OCI-LY1 (cell line): ENCODE results near the gene SMIM1.

Source experiments
- H2AFZ ChIP-seq: fragments of 200-600 bp; sonication (generic), shearing (Covaris generic); 2 replicates; pipeline ENCODE4 v1.6.0; 2014; ENCODE audit warnings: antibody characterized with exemption, mild to moderate bottlenecking, low read length
- H3F3A ChIP-seq: fragments of 200-600 bp; sonication (generic), shearing (Covaris generic); 2 replicates; pipeline ENCODE4 v1.6.0; 2014; ENCODE audit warnings: mild to moderate bottlenecking, antibody characterized with exemption, low read length, moderate library complexity; ENCODE audit not compliant: insufficient read depth
- H3K27ac ChIP-seq: fragments of 200-600 bp; sonication (generic); 2 replicates; pipeline ENCODE4 v1.5.1; 2014; ENCODE audit warnings: low read length, mixed run types, mild to moderate bottlenecking, low read depth; ENCODE audit not compliant: poor library complexity, severe bottlenecking
- H3K27me3 ChIP-seq: fragments of 200-600 bp; sonication (generic); 2 replicates; pipeline ENCODE4 v1.6.0; 2014; ENCODE audit warnings: antibody characterized with exemption, mild to moderate bottlenecking, low read length, moderate library complexity; ENCODE audit not compliant: insufficient read depth
- H3K36me3 ChIP-seq: fragments of 200-600 bp; sonication (generic); 2 replicates; pipeline ENCODE4 v1.6.1; 2014; ENCODE audit warnings: mild to moderate bottlenecking, antibody characterized with exemption, low read length, moderate library complexity, mixed read lengths; ENCODE audit not compliant: insufficient read depth
- H3K4me1 ChIP-seq: fragments of 200-600 bp; sonication (generic); 2 replicates; pipeline ENCODE4 v1.5.1; 2014; ENCODE audit warnings: mild to moderate bottlenecking, low read length, moderate library complexity; ENCODE audit not compliant: insufficient read depth, severe bottlenecking
- H3K4me2 ChIP-seq: fragments of 200-600 bp; sonication (generic), shearing (Covaris generic); 2 replicates; pipeline ENCODE4 v1.6.1; 2014; ENCODE audit warnings: low read length
- H3K4me3 ChIP-seq: fragments of 200-600 bp; sonication (generic); 2 replicates; pipeline ENCODE4 v1.5.1; 2014; ENCODE audit warnings: low read length, low read depth, mild to moderate bottlenecking, mixed read lengths; ENCODE audit not compliant: poor library complexity, severe bottlenecking
- H3K79me2 ChIP-seq: fragments of 200-600 bp; shearing (Covaris generic); 2 replicates; pipeline ENCODE4 v1.6.1; 2016; ENCODE audit warnings: mixed run types, low read length, mixed read lengths; ENCODE audit not compliant: insufficient read depth
- H3K9ac ChIP-seq: fragments of 200-600 bp; sonication (generic), shearing (Covaris generic); 2 replicates; pipeline ENCODE4 v1.6.1; 2014; ENCODE audit warnings: mild to moderate bottlenecking, low read length, mixed read lengths
- H3K9me2 ChIP-seq: fragments of 200-600 bp; sonication (generic), shearing (Covaris generic); 2 replicates; pipeline ENCODE4 v1.6.1; 2014; ENCODE audit warnings: low read depth, mild to moderate bottlenecking, low read length, mixed read lengths
- H3K9me3 ChIP-seq: fragments of 200-600 bp; shearing (Covaris generic); 2 replicates; pipeline ENCODE4 v1.6.1; 2014; ENCODE audit warnings: low read length, mixed read lengths
- H4K20me1 ChIP-seq: fragments of 200-600 bp; sonication (generic), shearing (Covaris generic); 2 replicates; pipeline ENCODE4 v1.6.0; 2016; ENCODE audit warnings: mild to moderate bottlenecking, low read length; ENCODE audit not compliant: insufficient read depth
- EZH2 ChIP-seq: fragments of 200-600 bp; sonication (generic), shearing (Covaris generic); IDR thresholded peaks from 2 replicates; pipeline ENCODE4 v1.8.0; 2017; ENCODE audit warnings: borderline replicate concordance, mixed run types, mild to moderate bottlenecking, antibody characterized with exemption, low read length, moderate library complexity, mixed read lengths
- TF ChIP-seq, protein P1 (sequence below): fragments of 200-600 bp; sonication (generic), shearing (Covaris generic); IDR thresholded peaks from 2 replicates; pipeline ENCODE4 v1.5.1; 2017; ENCODE audit warnings: mild to moderate bottlenecking, antibody characterized with exemption, low read length, moderate library complexity, mixed read lengths

Gene SMIM1

DNA sequence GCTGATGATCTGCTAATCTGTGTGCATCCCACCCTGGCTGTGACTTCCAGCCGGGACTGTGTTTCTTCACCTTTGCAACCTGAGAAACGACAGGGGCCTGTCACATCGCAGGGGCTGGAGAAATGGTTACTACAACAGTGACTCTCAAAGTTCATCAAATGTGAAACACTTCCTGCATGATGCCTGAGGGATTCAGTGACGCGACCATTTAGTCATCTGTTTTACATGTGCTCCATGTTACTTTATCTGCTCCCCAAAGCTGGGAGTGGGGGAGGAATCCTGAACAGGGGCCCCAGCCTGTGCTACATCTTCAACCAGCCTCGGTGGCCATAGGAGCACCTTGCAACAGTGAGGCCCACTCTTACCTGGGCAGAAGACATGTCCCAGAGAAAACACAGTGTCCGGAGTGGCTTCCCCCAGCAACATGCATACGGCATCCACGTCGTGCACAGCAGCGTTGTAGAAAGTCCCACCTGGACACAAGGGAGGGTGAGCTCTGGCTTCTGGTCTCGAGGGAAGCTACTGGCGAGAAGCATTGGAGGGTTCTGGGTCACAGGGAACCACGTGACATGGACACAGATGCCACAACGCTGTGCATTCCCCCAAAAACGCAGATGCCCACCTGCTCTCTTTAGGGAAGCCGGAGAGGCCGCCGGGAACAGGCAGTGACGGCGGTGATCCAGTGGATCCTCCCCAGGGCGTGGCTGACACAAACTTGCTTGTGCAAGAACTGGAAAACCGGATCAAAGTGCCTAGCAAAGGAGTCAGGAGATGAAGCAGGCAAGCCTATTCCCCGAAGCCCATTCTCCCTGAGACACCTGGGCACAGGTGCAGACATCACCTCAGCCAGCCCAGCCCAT lies 29.9 kb upstream of the SMIM1 start:
- Histone ChIP-seq H3K79me2 (no peaks in the 10 kb centered on the region), H3K9ac (no peak overlapping the region), H3K27me3 (no peaks in the 10 kb centered on the region), H2AFZ (no peak overlapping the region), H3K4me2 (no peak overlapping the region), H3K4me3 (no peak overlapping the region), H3K9me2 (no peaks in the 10 kb centered on the region), H3K27ac (no peak overlapping the region), H3K9me3 (no peaks in the 10 kb centered on the region), H4K20me1 (no peaks in the 10 kb centered on the region), H3F3A (no peaks in the 10 kb centered on the region), H3K4me1 (peaks cover 27% of the 10 kb centered on the region), H3K36me3 (peaks cover 40% of the 10 kb centered on the region; the same call in 1 of the 2 replicates)
- TF ChIP-seq, protein P1, sequence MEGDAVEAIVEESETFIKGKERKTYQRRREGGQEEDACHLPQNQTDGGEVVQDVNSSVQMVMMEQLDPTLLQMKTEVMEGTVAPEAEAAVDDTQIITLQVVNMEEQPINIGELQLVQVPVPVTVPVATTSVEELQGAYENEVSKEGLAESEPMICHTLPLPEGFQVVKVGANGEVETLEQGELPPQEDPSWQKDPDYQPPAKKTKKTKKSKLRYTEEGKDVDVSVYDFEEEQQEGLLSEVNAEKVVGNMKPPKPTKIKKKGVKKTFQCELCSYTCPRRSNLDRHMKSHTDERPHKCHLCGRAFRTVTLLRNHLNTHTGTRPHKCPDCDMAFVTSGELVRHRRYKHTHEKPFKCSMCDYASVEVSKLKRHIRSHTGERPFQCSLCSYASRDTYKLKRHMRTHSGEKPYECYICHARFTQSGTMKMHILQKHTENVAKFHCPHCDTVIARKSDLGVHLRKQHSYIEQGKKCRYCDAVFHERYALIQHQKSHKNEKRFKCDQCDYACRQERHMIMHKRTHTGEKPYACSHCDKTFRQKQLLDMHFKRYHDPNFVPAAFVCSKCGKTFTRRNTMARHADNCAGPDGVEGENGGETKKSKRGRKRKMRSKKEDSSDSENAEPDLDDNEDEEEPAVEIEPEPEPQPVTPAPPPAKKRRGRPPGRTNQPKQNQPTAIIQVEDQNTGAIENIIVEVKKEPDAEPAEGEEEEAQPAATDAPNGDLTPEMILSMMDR = no peak
- TF ChIP-seq EZH2 = no peak

DNA sequence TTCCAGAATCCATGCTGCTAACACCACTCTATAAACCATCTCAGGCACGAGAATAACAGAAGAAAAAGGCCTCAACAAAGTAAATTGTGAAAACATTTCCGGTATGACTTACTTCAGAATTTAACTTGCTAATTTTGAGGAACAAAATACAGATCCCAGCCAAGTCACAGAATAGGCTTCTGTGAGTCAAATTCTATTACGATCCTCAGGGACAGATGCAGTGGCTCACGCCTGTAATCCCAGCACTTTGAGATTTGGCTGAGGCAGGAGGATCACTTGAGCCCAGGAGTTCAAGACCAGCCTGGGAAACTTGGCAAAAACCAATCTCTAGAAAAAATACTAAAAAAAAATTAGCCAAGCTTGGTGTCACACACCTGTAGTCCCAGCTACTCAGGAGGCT lies 29.1 kb upstream of the SMIM1 start:
- no peak overlapping the region for H2AFZ ChIP-seq
- H3K27ac ChIP-seq = no peak overlapping the region

DNA sequence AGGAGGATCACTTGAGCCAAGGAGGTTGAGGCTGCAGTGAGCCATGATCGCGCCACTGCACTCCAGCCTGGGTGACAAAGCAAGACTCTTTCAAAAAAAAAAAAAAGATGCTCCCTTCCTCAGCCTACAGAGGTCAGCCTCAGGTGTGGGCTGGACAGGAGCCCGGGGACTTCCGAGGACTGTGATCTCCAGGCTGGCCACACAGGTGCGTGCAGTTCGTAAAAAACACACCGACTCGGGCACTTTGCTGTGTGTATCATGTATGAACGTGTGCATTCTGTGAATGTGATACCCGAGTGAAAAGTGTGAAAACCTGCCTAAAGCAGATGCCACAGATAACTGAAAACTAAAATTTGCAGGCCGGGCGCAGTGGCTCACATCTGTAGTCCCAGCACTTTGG lies 28.7 kb upstream of the SMIM1 start:
- Histone ChIP-seq H3K4me2 (no peak overlapping the region), H3K9ac (no peak overlapping the region), H3K27me3 (no peaks in the 10 kb centered on the region), H2AFZ (no peak overlapping the region), H3F3A (no peaks in the 10 kb centered on the region), H3K9me2 (no peaks in the 10 kb centered on the region), H3K79me2 (no peaks in the 10 kb centered on the region), H3K9me3 (no peaks in the 10 kb centered on the region), H3K27ac (no peak overlapping the region), H3K4me1 (peaks cover 31% of the 10 kb centered on the region), H3K36me3 (peaks cover 29% of the 10 kb centered on the region; the same call in 1 of the 2 replicates), H4K20me1 (no peaks in the 10 kb centered on the region), H3K4me3 (no peak overlapping the region)
- no peak for TF ChIP-seq EZH2
- TF ChIP-seq, protein P1 = no peak

More for the DNA sequence above, 29.1 kb upstream of the SMIM1 start:
- no peaks in the 10 kb centered on the region for H3F3A ChIP-seq
- H3K9me2 ChIP-seq = no peaks in the 10 kb centered on the region
- no peak for TF ChIP-seq EZH2
- TF ChIP-seq, protein P1 = no peak
- H3K36me3 ChIP-seq = peaks cover 34% of the 10 kb centered on the region; the same call in 1 of the 2 replicates
- no peaks in the 10 kb centered on the region for H3K27me3 ChIP-seq
- H3K9me3 ChIP-seq = no peaks in the 10 kb centered on the region
- H3K79me2 ChIP-seq = no peaks in the 10 kb centered on the region
- no peak overlapping the region for H3K4me3 ChIP-seq
- H3K9ac ChIP-seq = no peak overlapping the region
- no peaks in the 10 kb centered on the region for H4K20me1 ChIP-seq
- H3K4me1 ChIP-seq = peaks cover 31% of the 10 kb centered on the region
- H3K4me2 ChIP-seq = no peak overlapping the region
